SH-SY5Y (cell line): Measurements from ENCODE around the gene PAIP1.

ENCODE experiments used
- GATA2 ChIP-seq: IDR thresholded peaks from 2 replicates; pipeline ENCODE4 v1.6.1; 2011; ENCODE audit warnings: mild to moderate bottlenecking, low read depth, low read length
- GATA3 ChIP-seq: IDR thresholded peaks from 2 replicates; pipeline ENCODE4 v1.6.1; 2011; ENCODE audit warnings: low read depth, mild to moderate bottlenecking, low read length, moderate library complexity

DNA sequence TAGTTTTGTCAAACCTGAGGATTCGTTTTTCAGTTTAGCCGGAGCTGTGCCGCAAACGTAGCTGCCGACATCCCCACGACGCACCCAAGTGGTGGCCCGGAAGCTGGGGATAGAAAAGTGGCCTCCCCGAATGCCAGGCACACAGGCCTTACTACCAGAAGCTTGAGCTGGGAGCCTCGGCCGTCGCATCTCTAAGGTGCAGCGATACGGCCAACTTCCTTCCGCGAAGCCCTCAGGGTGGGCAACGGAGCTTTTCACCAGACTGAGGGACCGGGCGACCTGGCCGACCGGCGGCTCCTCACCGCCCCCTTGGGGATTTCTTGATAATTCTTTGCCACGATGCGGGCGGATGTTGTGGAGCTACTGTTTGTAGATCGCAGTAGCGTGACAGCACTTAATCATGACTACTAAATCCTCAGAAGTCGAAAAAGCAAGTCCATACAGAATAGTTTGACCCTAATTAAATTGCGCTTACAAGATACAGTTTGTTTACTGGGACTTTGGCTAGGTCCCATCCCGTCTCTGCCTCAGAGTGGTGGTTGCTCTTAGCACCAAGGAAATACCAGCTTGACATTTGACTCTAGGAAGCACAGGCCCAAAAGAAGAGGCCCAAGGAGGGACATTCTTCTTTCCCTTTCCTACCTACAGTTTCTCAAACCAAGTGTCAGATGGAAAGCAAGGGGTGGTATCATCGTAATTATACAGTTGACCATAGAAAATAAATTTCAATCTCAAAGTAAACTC is 72.6 kb downstream of the PAIP1 start:
- TF ChIP-seq GATA3 (no peak), GATA2 (no peak)
